ENCODE data around the gene HECW1. TPM values are rescaled to one million over a fixed set of nuclear protein-coding genes. Genes with fewer than 3 reads are reported as not detected.
A peak's percentile ranks its signal among the peaks of the same experiment; 100 is the strongest.

Gene HECW1
- polyA plus RNA-seq, 2 of the 4 experiments (the other 2 are of a cell fraction), result 11.3 TPM

DNA sequence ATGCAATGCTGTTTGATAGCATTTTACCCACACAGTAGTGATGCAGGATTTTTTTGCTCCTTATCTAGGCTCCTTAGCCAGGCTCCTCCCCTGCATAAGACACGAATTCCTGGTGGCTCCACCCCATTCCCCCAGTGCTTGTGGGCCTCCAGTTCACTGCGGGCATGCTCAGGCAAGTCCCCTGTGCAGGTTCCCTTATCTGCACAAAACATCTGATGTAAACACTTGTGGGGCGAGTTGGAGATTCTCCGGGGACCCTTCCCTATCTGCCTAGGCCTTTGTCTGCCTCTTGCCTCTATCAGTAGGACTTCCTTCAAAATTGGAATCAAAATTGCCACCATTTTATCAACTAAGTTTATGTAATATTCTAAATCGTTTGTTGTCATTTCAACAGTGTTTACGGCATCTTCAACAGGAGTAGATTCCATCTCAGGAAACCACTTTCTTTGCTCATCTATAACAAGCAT, 465.1 kb downstream of the HECW1 start:
- DNase-seq (ENCODE audit: low read depth in 1 of 2, low spot score in 1 of 2), result peak in 1 of 2 experiments; percentile 59

GRCh38 chr7:43582503-43583423, 470.3 kb downstream of the HECW1 start, which contains the start of gene STK17A:
TSS of gene STK17A (plus strand) at chr7:43583108. CDS start at chr7:43583244, 136 bp downstream.
- ChIA-PET CTCF (interaction anchor here (0.5 to 9.6 kb wide), 96 partner anchors 8 to 673 kb away, joined by 3 to 261 read pairs (median 5); partner anchors contain the start of genes COA1, MRPL32 and PSMA2), POLR2A (interaction anchor here (0.5 to 2.8 kb wide), 53 partner anchors 8 to 669 kb away, joined by 3 to 120 read pairs (median 4); partner anchors contain the start of genes BLVRA, COA1, MRPL32 and MRPS24)
- ATAC-seq, result peak; percentile 85 to 91
- H3K4me3 ChIP-seq, result peak within 1 kb of the TSS; percentile 88
- WGBS (ENCODE audit: missing lambda C conversion rate), result 4% methylated on average over 14 of the region's 83 CpGs
- DNase-seq (ENCODE audit: low read depth in 1 of 2, low spot score in 1 of 2), result peak; percentile 75 to 93
- peak within 1 kb of the TSS; percentile 87 to 94 for H3K27ac ChIP-seq
- no peak for FAIRE-seq
- peaks cover 39% of the 10 kb centered on the region for H3K4me1 ChIP-seq
- peak within 1 kb of the TSS; percentile 90 for H3K4me2 ChIP-seq
- H3K9me3 ChIP-seq, result no peaks in the 10 kb centered on the region
- TF ChIP-seq MYC (IDR thresholded peaks at IDR 0.05; ENCODE audit: borderline replicate concordance, low read length) (no peak), JUN (IDR thresholded peaks at IDR 0.05) (peak; percentile 60 to 94; a peak in 4 of 5 replicates), HOXB13 (CRISPR knock-in tag; IDR thresholded peaks at IDR 0.05; ENCODE audit: low read depth) (no peak), POLR2A (IDR thresholded peaks at IDR 0.05; ENCODE audit: low read length) (peak; percentile 97), RAD21 (conservative IDR thresholded peaks at IDR 0.05 in 1 of 2, IDR thresholded peaks at IDR 0.05 in 1 of 2) (peak; percentile 96 to 100), REST (IDR thresholded peaks at IDR 0.05) (no peak), CTCF (IDR thresholded peaks at IDR 0.05) (peak; percentile 99), PHF8 (IDR thresholded peaks at IDR 0.05; ENCODE audit: borderline replicate concordance, low read depth) (peak; percentile 92), CHD4 (IDR thresholded peaks at IDR 0.05; ENCODE audit: borderline replicate concordance) (no peak), CEBPB (IDR thresholded peaks at IDR 0.05) (no peak)
- TF ChIP-seq, protein P1, sequence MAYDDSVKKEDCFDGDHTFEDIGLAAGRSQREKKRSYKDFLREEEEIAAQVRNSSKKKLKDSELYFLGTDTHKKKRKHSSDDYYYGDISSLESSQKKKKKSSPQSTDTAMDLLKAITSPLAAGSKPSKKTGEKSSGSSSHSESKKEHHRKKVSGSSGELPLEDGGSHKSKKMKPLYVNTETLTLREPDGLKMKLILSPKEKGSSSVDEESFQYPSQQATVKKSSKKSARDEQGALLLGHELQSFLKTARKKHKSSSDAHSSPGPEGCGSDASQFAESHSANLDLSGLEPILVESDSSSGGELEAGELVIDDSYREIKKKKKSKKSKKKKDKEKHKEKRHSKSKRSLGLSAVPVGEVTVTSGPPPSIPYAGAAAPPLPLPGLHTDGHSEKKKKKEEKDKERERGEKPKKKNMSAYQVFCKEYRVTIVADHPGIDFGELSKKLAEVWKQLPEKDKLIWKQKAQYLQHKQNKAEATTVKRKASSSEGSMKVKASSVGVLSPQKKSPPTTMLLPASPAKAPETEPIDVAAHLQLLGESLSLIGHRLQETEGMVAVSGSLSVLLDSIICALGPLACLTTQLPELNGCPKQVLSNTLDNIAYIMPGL (CRISPR knock-in tag; IDR thresholded peaks at IDR 0.05; ENCODE audit: borderline replicate concordance), result no peak
- TF ChIP-seq, protein P2, sequence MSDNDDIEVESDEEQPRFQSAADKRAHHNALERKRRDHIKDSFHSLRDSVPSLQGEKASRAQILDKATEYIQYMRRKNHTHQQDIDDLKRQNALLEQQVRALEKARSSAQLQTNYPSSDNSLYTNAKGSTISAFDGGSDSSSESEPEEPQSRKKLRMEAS (IDR thresholded peaks at IDR 0.05), result 0 out of 2 replicates have a peak, but pooled peaks have one; percentile 29
- TF ChIP-seq, protein P3, sequence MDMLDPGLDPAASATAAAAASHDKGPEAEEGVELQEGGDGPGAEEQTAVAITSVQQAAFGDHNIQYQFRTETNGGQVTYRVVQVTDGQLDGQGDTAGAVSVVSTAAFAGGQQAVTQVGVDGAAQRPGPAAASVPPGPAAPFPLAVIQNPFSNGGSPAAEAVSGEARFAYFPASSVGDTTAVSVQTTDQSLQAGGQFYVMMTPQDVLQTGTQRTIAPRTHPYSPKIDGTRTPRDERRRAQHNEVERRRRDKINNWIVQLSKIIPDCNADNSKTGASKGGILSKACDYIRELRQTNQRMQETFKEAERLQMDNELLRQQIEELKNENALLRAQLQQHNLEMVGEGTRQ (IDR thresholded peaks at IDR 0.05), result no peak
- TF ChIP-seq, protein P4, sequence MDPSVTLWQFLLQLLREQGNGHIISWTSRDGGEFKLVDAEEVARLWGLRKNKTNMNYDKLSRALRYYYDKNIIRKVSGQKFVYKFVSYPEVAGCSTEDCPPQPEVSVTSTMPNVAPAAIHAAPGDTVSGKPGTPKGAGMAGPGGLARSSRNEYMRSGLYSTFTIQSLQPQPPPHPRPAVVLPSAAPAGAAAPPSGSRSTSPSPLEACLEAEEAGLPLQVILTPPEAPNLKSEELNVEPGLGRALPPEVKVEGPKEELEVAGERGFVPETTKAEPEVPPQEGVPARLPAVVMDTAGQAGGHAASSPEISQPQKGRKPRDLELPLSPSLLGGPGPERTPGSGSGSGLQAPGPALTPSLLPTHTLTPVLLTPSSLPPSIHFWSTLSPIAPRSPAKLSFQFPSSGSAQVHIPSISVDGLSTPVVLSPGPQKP (IDR thresholded peaks at IDR 0.05; ENCODE audit: low read depth, low read length), result no peak
- TF ChIP-seq, protein P5, sequence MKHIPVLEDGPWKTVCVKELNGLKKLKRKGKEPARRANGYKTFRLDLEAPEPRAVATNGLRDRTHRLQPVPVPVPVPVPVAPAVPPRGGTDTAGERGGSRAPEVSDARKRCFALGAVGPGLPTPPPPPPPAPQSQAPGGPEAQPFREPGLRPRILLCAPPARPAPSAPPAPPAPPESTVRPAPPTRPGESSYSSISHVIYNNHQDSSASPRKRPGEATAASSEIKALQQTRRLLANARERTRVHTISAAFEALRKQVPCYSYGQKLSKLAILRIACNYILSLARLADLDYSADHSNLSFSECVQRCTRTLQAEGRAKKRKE (CRISPR knock-in tag; IDR thresholded peaks at IDR 0.05; ENCODE audit: low read depth), result no peak
- TF ChIP-seq, protein P6, sequence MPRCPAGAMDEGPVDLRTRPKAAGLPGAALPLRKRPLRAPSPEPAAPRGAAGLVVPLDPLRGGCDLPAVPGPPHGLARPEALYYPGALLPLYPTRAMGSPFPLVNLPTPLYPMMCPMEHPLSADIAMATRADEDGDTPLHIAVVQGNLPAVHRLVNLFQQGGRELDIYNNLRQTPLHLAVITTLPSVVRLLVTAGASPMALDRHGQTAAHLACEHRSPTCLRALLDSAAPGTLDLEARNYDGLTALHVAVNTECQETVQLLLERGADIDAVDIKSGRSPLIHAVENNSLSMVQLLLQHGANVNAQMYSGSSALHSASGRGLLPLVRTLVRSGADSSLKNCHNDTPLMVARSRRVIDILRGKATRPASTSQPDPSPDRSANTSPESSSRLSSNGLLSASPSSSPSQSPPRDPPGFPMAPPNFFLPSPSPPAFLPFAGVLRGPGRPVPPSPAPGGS (IDR thresholded peaks at IDR 0.05), result peak; percentile 96
- TF ChIP-seq, protein P7, sequence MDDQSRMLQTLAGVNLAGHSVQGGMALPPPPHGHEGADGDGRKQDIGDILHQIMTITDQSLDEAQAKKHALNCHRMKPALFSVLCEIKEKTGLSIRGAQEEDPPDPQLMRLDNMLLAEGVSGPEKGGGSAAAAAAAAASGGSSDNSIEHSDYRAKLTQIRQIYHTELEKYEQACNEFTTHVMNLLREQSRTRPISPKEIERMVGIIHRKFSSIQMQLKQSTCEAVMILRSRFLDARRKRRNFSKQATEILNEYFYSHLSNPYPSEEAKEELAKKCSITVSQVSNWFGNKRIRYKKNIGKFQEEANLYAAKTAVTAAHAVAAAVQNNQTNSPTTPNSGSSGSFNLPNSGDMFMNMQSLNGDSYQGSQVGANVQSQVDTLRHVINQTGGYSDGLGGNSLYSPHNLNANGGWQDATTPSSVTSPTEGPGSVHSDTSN (IDR thresholded peaks at IDR 0.05), result peak; percentile 94

More for the DNA sequence above, 465.1 kb downstream of the HECW1 start:
- Histone ChIP-seq H3K4me2 (no peak overlapping the region), H3K4me1 (peaks cover 17% of the 10 kb centered on the region), H3K27ac (peak overlapping the region; percentile 6 to 40; a peak in 3 of 6 replicates), H3K9me3 (no peaks in the 10 kb centered on the region), H3K4me3 (no peak overlapping the region)
- TF ChIP-seq TP53 (CRISPR knock-in tag; IDR thresholded peaks at IDR 0.05), result peak; percentile 59; the same call in 1 of the 2 replicates
- no peak for TF ChIP-seq EHMT2 (IDR thresholded peaks at IDR 0.05; ENCODE audit: low read depth)
- no peak for TF ChIP-seq KDM1A (IDR thresholded peaks at IDR 0.05; ENCODE audit: low read depth)
- TF ChIP-seq HDAC2 (IDR thresholded peaks at IDR 0.05), result no peak
- 78% methylated on average over 6 of the region's 6 CpGs for WGBS (ENCODE audit: missing lambda C conversion rate)
- ATAC-seq, result no peak
- CTCF ChIA-PET, result interaction anchor here (1.0 to 9.6 kb wide), 2 partner anchors 122 to 262 kb away, joined by 3 to 261 read pairs; no protein-coding TSS in a partner anchor
- POLR2A ChIA-PET, result no interaction called here
- no peak for FAIRE-seq
